Activated CD8-positive, alpha-beta memory T cell treated with anti-CD3 and anti-CD28 coated beads for 36 hours (primary cell): ENCODE data around the gene NOA1. TPM values are rescaled to one million over a fixed set of nuclear protein-coding genes. Genes with fewer than 3 reads are reported as not detected.
"Not testable (repeated sequence)": the region's sequence is repeated elsewhere in the genome, so short reads cannot be mapped to it uniquely, and the experiment has no call there.

Experiments used
- CTCF ChIA-PET: fragments of 350-600 bp; sonication (Branson Sonifier 250); formaldehyde crosslinking; loops from one replicate; lab custom pipeline; 2021; ENCODE audit warnings: antibody characterized with exemption; lab: Charles Lee
- POLR2A ChIA-PET: fragments of 350-600 bp; sonication (Branson Sonifier 250); formaldehyde crosslinking; loops from one replicate; lab custom pipeline; 2021; ENCODE audit warnings: antibody characterized with exemption; lab: Charles Lee
- total RNA-seq, 2 experiments: library from RNA; stranded (reverse); gene quantifications; one replicate each; pipeline ENCODE4 v1.2.3, GENCODE V29; 2021

The NOA1 gene
- total RNA-seq, 2 experiments from 2014 or later, result 22.7 to 23.7 TPM

DNA sequence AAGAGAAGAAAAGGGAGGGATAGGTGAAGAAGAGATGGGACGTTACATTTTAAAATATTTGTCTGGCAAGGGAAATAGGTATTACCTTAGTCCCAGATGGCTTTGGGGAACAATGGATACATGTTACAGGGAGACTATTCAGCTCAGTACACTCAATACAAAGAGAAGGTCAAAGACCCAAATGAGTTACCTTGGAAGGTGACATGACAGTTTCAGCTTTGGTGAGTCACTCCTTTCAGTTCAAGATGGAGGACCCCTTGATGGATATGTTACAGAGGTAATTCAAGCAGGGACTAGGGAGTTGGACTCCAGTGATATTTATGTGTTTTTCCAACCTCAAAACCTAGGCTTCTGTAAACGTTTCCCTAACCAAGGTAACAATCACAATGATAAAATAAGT is 5.0 kb downstream of the NOA1 start:
- CTCF ChIA-PET, result no interaction called here
- POLR2A ChIA-PET, result interaction anchor here (0.5 to 1.2 kb wide), 2 partner anchors 18 to 64 kb away, joined by 4 to 6 read pairs; no protein-coding TSS in a partner anchor

- POLR2A ChIA-PET, result interaction anchor here (0.6 to 1.2 kb wide), 3 partner anchors 8 to 1576 kb away, joined by 3 to 6 read pairs (median 4); no protein-coding TSS in a partner anchor
- CTCF ChIA-PET, result interaction anchor here (0.7 kb wide), 1 partner anchor 11 kb away, joined by 4 read pairs; no protein-coding TSS in a partner anchor
These were observed 6.0 kb downstream of the NOA1 start for GRCh38 chr4:56971383-56971782.

DNA sequence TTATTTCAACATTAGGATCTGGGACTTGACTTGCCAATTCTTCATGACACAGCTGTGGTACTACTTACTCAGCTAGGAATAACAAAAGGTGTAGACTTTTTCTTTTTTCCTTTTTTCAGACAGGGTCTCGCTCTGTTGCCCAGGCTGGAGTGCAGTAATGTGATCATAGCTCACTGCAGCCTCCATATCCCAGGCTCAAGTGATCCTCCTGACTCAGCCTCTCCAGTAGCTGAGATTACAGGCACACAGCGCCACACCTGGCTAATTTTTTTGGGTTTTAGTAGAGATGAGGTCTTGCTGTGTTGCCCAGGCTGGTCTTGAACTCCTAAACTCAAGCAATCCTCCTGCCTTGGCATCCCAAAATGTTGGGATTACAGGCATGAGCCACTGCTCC is 16.3 kb downstream of the NOA1 start:
- ChIA-PET POLR2A (no interaction called here), CTCF (interaction anchor here (1.1 kb wide), 1 partner anchor 10 kb away, joined by 4 read pairs; no protein-coding TSS in a partner anchor)

GRCh38 chr4:56959100-56959499 is 18.3 kb downstream of the NOA1 start:
- ChIA-PET POLR2A (no interaction called here), CTCF (no interaction called here)

DNA sequence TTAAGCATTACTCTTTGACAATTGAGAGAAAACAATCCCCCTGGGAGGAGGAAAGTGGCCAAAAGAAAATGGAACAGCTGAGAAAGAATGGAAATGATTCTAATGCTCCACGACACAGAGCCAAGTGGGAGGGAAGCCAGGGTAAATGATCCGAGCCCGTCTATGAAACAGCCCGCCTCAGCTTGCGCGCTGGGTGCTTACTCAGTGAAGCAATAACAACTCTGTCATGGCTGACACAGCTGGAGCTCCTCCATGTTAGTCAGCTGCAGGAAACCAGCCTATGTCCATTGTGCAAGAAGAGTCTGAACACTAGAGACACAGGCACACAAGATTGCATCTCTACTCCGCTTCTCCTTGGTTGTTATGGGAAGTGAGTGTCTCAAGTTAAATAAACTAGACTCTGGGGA is 19.3 kb downstream of the NOA1 start:
- POLR2A ChIA-PET, result no interaction called here
- CTCF ChIA-PET, result no interaction called here

- ChIA-PET CTCF (no interaction called here), POLR2A (interaction anchor here (0.7 kb wide), 1 partner anchor 18 kb away, joined by 4 read pairs; no protein-coding TSS in a partner anchor)
These were observed 23.5 kb downstream of the NOA1 start for GRCh38 chr4:56953680-56954520.

- POLR2A ChIA-PET, result no interaction called here
- CTCF ChIA-PET, result no interaction called here
These were observed 36.0 kb downstream of the NOA1 start for GRCh38 chr4:56941403-56941802.

- ChIA-PET CTCF (no interaction called here), POLR2A (no interaction called here)
These were observed 36.4 kb downstream of the NOA1 start for GRCh38 chr4:56940971-56941370.

- CTCF ChIA-PET, result no interaction called here
- POLR2A ChIA-PET, result no interaction called here
These were observed 37.0 kb downstream of the NOA1 start for GRCh38 chr4:56940403-56940802.

- CTCF ChIA-PET, POLR2A ChIA-PET: not testable (repeated sequence)
These were observed 37.6 kb downstream of the NOA1 start for GRCh38 chr4:56939826-56940225.

- POLR2A ChIA-PET, result no interaction called here
- CTCF ChIA-PET, result no interaction called here
These were observed 40.1 kb downstream of the NOA1 start for GRCh38 chr4:56937262-56937661.

DNA sequence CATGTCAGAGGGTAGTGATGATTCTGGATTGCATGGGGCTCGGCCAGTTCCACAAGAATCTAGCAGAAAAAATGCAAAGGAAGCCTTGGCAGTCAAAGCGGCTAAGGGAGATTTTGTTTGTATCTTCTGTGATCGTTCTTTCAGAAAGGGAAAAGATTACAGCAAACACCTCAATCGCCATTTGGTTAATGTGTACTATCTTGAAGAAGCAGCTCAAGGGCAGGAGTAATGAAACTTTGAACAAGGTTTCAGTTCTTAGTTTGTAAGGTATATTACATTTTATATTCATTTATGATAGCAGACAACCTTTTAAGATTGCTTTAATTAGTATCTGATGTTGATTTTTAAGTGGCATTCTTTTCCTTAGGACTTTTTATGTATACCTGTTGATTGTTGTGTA is 45.5 kb downstream of the NOA1 start:
- ChIA-PET CTCF (interaction anchor here (1.2 kb wide), 1 partner anchor 23 kb away, joined by 3 read pairs; no protein-coding TSS in a partner anchor), POLR2A (no interaction called here)

- POLR2A ChIA-PET, result no interaction called here
- CTCF ChIA-PET, result no interaction called here
These were observed 46.8 kb downstream of the NOA1 start for GRCh38 chr4:56930638-56931037.

- ChIA-PET POLR2A (interaction anchor here (0.6 kb wide), 1 partner anchor 539 kb away, joined by 3 read pairs; no protein-coding TSS in a partner anchor), CTCF (no interaction called here)
These were observed 50.2 kb downstream of the NOA1 start for GRCh38 chr4:56927196-56927595.

- CTCF ChIA-PET, POLR2A ChIA-PET: not testable (repeated sequence)
These were observed 62.4 kb downstream of the NOA1 start for GRCh38 chr4:56914977-56915376.

- CTCF ChIA-PET, result no interaction called here
- POLR2A ChIA-PET, result no interaction called here
These were observed 63.1 kb downstream of the NOA1 start for GRCh38 chr4:56914336-56914735.

Other genes with a start within 250 kb of the NOA1 start
- gene SPINK2, start 155.9 kb downstream of the NOA1 start, total RNA-seq, result under 1 TPM; 0.50 to 0.78 TPM
- gene REST, start 69.7 kb downstream of the NOA1 start, total RNA-seq, result 10 to 100 TPM; 40.2 to 42.0 TPM
- gene POLR2B, start 1.3 kb upstream of the NOA1 start, total RNA-seq, result 100 to 1,000 TPM; 134 to 140 TPM
- gene IGFBP7, start 132.8 kb upstream of the NOA1 start, total RNA-seq, result not detected